Stimulated activated CD4-positive, alpha-beta T cell treated with anti-CD3 and anti-CD28 coated beads, Interleukin-12 subunit alpha, Interleukin-12 subunit beta, amount 100 ng/mL, for 4 hours (primary cell): Measurements from ENCODE around the gene RBM20.

Experiments
- DNase-seq: peaks from one replicate; pipeline ENCODE4 v3.0.0-alpha.2; 2020

RBM20 gene

GRCh38 chr10:110881247-110881646 lies 237.1 kb downstream of the RBM20 start:
- no peak for DNase-seq

- no peak for DNase-seq
Observed at GRCh38 chr10:110881905-110882304, 237.8 kb downstream of the RBM20 start.

- no peak for DNase-seq
Observed at GRCh38 chr10:110883924-110884323, 239.8 kb downstream of the RBM20 start.

DNA sequence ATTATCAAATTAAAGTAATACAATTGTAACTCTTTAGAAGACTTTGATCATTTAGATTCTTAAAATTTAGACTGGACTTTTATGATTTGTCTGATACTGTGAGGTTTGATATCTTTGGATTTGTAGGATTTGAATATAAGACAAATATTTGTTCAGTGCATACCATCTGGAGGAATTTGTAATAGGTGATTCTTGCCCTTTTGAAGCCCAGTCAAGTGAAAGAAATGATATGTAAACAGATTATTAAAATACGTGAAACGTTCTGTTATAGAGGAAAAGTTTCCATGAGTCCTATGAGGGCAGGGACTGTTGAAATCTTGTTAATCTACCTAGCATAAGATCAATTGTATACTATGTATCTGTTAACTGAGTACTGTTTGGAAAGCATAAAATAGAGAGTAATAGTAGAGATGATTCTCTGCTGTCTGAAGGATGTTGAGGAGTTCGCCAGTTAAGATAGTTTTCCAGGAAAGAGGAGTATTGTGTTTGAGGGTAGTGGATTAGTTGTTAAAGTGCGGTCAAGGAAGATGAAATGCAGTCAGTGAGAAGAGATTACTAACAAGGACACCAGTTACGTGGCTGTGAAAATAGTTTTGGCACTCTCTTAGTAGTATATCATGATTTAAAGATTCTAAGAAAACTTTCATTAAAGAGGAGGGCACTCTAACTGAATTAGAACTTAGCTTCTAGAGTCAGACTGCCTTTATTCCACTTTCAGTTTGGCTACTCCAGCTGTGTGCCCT lies 242.0 kb downstream of the RBM20 start:
- DNase-seq = no peak

GRCh38 chr10:110887560-110887959 lies 243.4 kb downstream of the RBM20 start:
- no peak for DNase-seq
